Measurements from ENCODE around the gene NUBPL.
A peak's percentile ranks its signal among the peaks of the same experiment; 100 is the strongest.
"Not testable (repeated sequence)": the region's sequence is repeated elsewhere in the genome, so short reads cannot be mapped to it uniquely, and the experiment has no call there.

Gene NUBPL

DNA sequence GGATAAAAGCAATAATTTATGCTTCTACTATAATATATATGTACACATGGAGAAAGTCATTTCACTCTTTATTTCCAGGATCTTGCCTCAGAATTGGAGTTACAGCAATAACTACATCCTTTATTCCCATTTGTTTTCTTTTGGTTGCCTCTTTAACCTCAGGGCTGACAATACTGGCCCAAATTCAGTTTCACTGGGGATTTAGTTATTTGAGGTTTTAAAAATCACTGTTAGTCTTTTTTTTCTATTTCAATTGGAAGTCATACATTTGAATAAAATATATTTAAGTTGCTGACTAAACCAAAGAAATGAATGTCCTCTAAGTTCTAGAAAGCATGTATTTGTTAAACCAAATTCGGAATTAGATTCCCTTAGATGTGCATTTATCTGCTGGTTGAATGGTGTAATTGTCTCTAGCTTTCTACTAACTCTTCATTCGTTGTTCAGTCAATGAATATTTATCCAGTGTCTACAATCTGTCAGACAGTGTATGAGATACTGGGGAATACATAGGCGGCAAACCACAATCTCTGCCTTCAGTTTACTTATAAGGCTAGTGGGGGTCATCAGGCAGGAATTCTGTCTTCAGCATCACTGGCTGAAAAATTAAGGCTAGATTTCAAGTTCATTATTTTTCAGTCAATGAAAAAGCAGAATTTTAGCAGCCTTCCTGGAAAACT lies 325.1 kb downstream of the NUBPL start:
- no peak overlapping the region for H3K4me3 ChIP-seq (replicated peaks; ENCODE audit: low read depth, low read length)
- DNase-seq (ENCODE audit: extremely low read depth, low read depth), result no peak
- no peak for TF ChIP-seq CTCF (IDR thresholded peaks at IDR 0.05; ENCODE audit: low read depth, low read length, missing control alignments)

GRCh38 chr14:31887929-31888580 lies 326.9 kb downstream of the NUBPL start:
- no peak for DNase-seq (ENCODE audit: extremely low read depth, low read depth)
- no peak overlapping the region for H3K4me3 ChIP-seq (replicated peaks; ENCODE audit: low read depth, low read length)
- no peak for TF ChIP-seq CTCF (IDR thresholded peaks at IDR 0.05; ENCODE audit: low read depth, low read length, missing control alignments)

DNA sequence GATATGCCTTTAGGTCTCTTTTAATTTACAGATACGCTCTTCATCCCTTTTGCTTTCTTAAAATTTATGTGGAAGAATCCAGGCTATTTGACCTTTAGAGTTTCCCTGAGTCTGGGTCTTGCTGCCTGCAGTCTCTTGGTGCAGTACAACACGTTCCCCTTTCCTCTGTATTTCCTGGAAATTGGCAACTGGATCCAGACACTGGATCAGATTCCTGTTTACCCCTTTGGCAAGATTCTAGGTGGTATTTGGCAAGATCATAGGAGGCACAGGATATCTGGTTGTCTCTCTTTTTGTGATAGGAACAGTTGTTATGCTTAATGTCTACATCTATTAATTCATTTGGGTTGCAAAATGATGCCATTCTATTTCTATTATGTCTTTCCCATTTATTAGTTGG lies 328.1 kb downstream of the NUBPL start:
- DNase-seq (ENCODE audit: extremely low read depth, low read depth), result no peak
- H3K4me3 ChIP-seq (replicated peaks; ENCODE audit: low read depth, low read length), result no peak overlapping the region
- TF ChIP-seq CTCF (IDR thresholded peaks at IDR 0.05; ENCODE audit: low read depth, low read length, missing control alignments), result no peak

DNA sequence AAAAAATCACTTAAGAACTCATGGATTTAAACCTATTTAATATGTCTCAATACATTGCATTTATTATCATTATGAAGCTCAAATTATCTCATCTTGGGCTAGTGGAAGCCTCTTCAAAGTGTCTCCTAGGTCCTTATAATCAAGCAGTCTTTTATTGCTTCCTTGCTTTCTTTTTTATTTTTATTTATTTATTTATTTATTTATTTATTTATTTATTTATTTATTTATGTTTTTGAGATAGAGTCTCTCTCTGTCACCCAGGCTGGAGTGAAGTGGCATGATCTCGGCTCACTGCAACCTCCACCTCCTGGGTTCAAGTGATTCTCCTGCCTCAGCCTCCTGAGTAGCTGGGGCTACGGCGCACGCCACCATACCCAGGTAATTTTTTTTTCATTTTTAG lies 329.0 kb downstream of the NUBPL start:
- not testable (repeated sequence) for H3K4me3 ChIP-seq (replicated peaks; ENCODE audit: low read depth, low read length); DNase-seq (ENCODE audit: extremely low read depth, low read depth)

- no peak overlapping the region for H3K4me3 ChIP-seq (replicated peaks; ENCODE audit: low read depth, low read length)
- DNase-seq (ENCODE audit: extremely low read depth, low read depth), result no peak
- TF ChIP-seq CTCF (IDR thresholded peaks at IDR 0.05; ENCODE audit: low read depth, low read length, missing control alignments), result no peak
Measured at GRCh38 chr14:31893221-31893757, 332.1 kb downstream of the NUBPL start.

- H3K4me3 ChIP-seq (replicated peaks; ENCODE audit: low read depth, low read length), result no peak overlapping the region
- DNase-seq (ENCODE audit: extremely low read depth, low read depth), result no peak
- TF ChIP-seq CTCF (IDR thresholded peaks at IDR 0.05; ENCODE audit: low read depth, low read length, missing control alignments), result no peak
Measured at GRCh38 chr14:31894351-31894750, 333.1 kb downstream of the NUBPL start.

- no peak overlapping the region for H3K4me3 ChIP-seq (replicated peaks; ENCODE audit: low read depth, low read length)
- DNase-seq (ENCODE audit: extremely low read depth, low read depth), result peak; percentile 30
- TF ChIP-seq CTCF (IDR thresholded peaks at IDR 0.05; ENCODE audit: low read depth, low read length, missing control alignments), result no peak
Measured at GRCh38 chr14:31895206-31895605, 334.0 kb downstream of the NUBPL start.
